HL-60 (cell line): ENCODE results near the gene PRIMA1.

Experiments used
- DNase-seq, 2 experiments: peaks; one replicate each; pipeline ENCODE4 v3.0.0-alpha.2; 2010 to 2020; ENCODE audit warnings: low read depth in 1 of 2, low spot score in 1 of 2
- H3K27ac ChIP-seq: fragments of 250-450 bp; sonication (Bioruptor Pico); replicated peaks from 2 replicates; pipeline ENCODE4 v1.5.1; 2020; ENCODE audit warnings: mild to moderate bottlenecking, moderate library complexity
- H3K27me3 ChIP-seq: fragments of 250-450 bp; sonication (Bioruptor Pico); 2 replicates; pipeline ENCODE4 v1.5.1; 2021; ENCODE audit warnings: mild to moderate bottlenecking, moderate library complexity; ENCODE audit not compliant: insufficient read depth, poor library complexity, severe bottlenecking
- H3K4me3 ChIP-seq: replicated peaks from 2 replicates; pipeline ENCODE4 v1.5.1; 2011; ENCODE audit warnings: mild to moderate bottlenecking, control low read depth, low read length; ENCODE audit not compliant: insufficient read depth
- CTCF ChIP-seq: IDR thresholded peaks from one replicate; pipeline ENCODE4 v1.5.1; 2011; ENCODE audit warnings: low read length, control low read depth, inconsistent platforms; ENCODE audit not compliant: insufficient read depth
- GABPA ChIP-seq: IDR thresholded peaks from 2 replicates; pipeline ENCODE4 v1.6.1; 2012; ENCODE audit warnings: low read depth
- POLR2AphosphoS5 ChIP-seq: IDR thresholded peaks from 2 replicates; pipeline ENCODE4 v1.6.1; 2012; ENCODE audit warnings: low read depth
- REST ChIP-seq: IDR thresholded peaks from 2 replicates; pipeline ENCODE4 v1.6.1; 2012; ENCODE audit warnings: low read depth; ENCODE audit not compliant: insufficient replicate concordance
- SPI1 ChIP-seq: IDR thresholded peaks from 2 replicates; pipeline ENCODE4 v1.6.1; 2012; ENCODE audit warnings: low read depth, mild to moderate bottlenecking, borderline replicate concordance

The PRIMA1 gene

GRCh38 chr14:93723001-93723400, 65.3 kb downstream of the PRIMA1 start:
- TF ChIP-seq POLR2AphosphoS5 (no peak), GABPA (no peak), REST (no peak), CTCF (no peak), SPI1 (no peak)
- DNase-seq, result no peak

GRCh38 chr14:93720981-93721483, 67.3 kb downstream of the PRIMA1 start:
- H3K27me3 ChIP-seq, result peaks cover 3% of the 10 kb centered on the region

More at GRCh38 chr14:93723001-93723400, 65.3 kb downstream of the PRIMA1 start:
- Histone ChIP-seq H3K27me3 (peaks cover 3% of the 10 kb centered on the region), H3K4me3 (no peak overlapping the region), H3K27ac (no peak overlapping the region)

More at GRCh38 chr14:93720981-93721483, 67.3 kb downstream of the PRIMA1 start:
- DNase-seq, result no peak
- TF ChIP-seq GABPA (no peak), CTCF (no peak), REST (no peak), POLR2AphosphoS5 (no peak)
- Histone ChIP-seq H3K27ac (no peak overlapping the region), H3K4me3 (no peak overlapping the region)
